Measurements from ENCODE around the gene TMEM8B. TPM values are rescaled to one million over a fixed set of nuclear protein-coding genes. Genes with fewer than 3 reads are reported as not detected.
A peak's percentile ranks its signal among the peaks of the same experiment; 100 is the strongest.

Gene TMEM8B
- total RNA-seq, 1 experiment from 2014 or later: 2.4 TPM

DNA sequence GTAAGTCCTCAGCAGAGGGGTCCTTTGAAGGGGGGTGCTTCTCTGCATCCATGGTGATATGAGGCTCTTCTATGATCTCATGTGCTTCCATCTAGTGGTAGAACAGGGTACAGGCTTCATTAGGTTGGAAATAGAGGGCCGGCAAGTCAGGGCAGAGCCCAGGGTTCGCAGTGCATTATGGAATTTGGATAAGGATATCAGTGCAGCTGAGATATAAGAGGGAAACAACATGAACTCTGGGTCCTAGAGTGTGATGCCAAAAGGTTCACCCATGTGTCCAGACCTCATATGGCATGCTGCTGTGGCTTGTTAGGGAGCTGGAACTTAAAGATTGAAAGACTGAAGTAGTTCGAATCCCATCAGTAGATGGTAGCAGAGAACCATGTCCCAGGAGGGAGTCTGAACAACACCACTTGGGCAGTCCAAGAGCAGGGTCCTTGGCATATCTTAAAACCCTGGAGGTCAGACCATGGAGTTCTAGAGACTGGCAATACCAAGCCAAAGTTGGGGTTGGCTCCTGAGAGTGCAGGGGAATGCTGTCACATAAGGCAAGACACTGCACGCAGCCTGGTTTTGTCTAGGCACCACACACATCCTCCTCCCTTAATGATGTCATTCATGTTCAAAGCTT, 2.8 kb upstream of the TMEM8B start:
- DNase-seq (peak; percentile 64), ATAC-seq (peak; percentile 45)
- Histone ChIP-seq H3K9me3 (ENCODE audit: low read length) (no peaks in the 10 kb centered on the region), H3K79me2 (ENCODE audit: low read length) (no peaks in the 10 kb centered on the region), H3F3A (ENCODE audit: low read length, unreplicated experiment) (no peaks in the 10 kb centered on the region), H3K27me3 (ENCODE audit: low read length) (no peaks in the 10 kb centered on the region), H3K4me3 (ENCODE audit: low read length) (no peak overlapping the region), H2AFZ (ENCODE audit: low read length) (no peak overlapping the region), H3K36me3 (ENCODE audit: low read depth, low read length) (no peaks in the 10 kb centered on the region), H3K9me2 (replicated peaks; ENCODE audit: low read length) (no peaks in the 10 kb centered on the region), H3K4me1 (ENCODE audit: insufficient read depth, low read length) (peaks cover 8% of the 10 kb centered on the region; the same call in 1 of the 2 replicates), H3K4me2 (ENCODE audit: low read length) (peak overlapping the region; percentile 50; the same call in 1 of the 2 replicates), H4K20me1 (ENCODE audit: low read length) (no peaks in the 10 kb centered on the region), H3K9ac (ENCODE audit: low read length) (no peak overlapping the region), H3K27ac (ENCODE audit: low read length) (no peak overlapping the region)
- BruUV-seq (replicated peaks): no TSS peak
- CTCF ChIA-PET: interaction anchor here (0.6 to 1.8 kb wide), 6 partner anchors 12 to 98 kb away, joined by 3 to 41 read pairs (median 6); partner anchors contain the start of gene HINT2
- TF ChIP-seq EZH2phosphoT487 (IDR thresholded peaks at IDR 0.05; ENCODE audit: borderline replicate concordance, low read length): no peak
- TF ChIP-seq, protein P1, sequence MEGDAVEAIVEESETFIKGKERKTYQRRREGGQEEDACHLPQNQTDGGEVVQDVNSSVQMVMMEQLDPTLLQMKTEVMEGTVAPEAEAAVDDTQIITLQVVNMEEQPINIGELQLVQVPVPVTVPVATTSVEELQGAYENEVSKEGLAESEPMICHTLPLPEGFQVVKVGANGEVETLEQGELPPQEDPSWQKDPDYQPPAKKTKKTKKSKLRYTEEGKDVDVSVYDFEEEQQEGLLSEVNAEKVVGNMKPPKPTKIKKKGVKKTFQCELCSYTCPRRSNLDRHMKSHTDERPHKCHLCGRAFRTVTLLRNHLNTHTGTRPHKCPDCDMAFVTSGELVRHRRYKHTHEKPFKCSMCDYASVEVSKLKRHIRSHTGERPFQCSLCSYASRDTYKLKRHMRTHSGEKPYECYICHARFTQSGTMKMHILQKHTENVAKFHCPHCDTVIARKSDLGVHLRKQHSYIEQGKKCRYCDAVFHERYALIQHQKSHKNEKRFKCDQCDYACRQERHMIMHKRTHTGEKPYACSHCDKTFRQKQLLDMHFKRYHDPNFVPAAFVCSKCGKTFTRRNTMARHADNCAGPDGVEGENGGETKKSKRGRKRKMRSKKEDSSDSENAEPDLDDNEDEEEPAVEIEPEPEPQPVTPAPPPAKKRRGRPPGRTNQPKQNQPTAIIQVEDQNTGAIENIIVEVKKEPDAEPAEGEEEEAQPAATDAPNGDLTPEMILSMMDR (conservative IDR thresholded peaks at IDR 0.05; ENCODE audit: low read depth, low read length): peak; percentile 81
- no peak for TF ChIP-seq EZH2 (IDR thresholded peaks at IDR 0.05; ENCODE audit: low read length, unreplicated experiment)
- POLR2A ChIA-PET (ENCODE audit: unreplicated experiment): no interaction called here
- intact Hi-C loops (cut with micrococcal nuclease): loop anchor here (1.0 to 10.0 kb wide), 3 partner anchors 36 to 56 kb away; no protein-coding TSS in a partner anchor

DNA sequence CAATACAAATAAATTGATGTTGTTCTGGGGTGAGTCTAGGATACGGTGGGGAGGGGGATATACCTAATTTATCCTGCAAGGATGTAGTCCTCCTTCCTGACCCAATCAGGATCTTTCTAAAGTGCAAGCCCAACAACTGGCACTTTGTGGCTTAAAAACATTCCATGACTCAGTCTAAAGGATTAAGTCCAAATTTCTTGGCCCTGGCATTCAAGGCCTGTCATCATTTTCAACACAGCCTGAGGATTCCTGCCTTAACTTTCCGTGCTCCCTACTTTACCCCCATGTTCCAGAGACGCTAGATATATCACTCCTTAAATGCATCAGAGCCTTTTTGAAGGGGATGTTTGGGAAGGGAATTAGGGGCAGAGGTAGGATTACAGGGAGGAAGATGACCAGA, 1.5 kb upstream of the TMEM8B start:
- H3K9me3 ChIP-seq (ENCODE audit: low read length): no peaks in the 10 kb centered on the region
- H3K27ac ChIP-seq (ENCODE audit: low read length): no peak overlapping the region
- H3K9ac ChIP-seq (ENCODE audit: low read length): no peak overlapping the region
- H3K9me2 ChIP-seq (replicated peaks; ENCODE audit: low read length): no peaks in the 10 kb centered on the region
- no peaks in the 10 kb centered on the region for H4K20me1 ChIP-seq (ENCODE audit: low read length)
- TF ChIP-seq, protein P1 (conservative IDR thresholded peaks at IDR 0.05; ENCODE audit: low read depth, low read length): no peak
- TF ChIP-seq EZH2phosphoT487 (IDR thresholded peaks at IDR 0.05; ENCODE audit: borderline replicate concordance, low read length) (no peak), EZH2 (IDR thresholded peaks at IDR 0.05; ENCODE audit: low read length, unreplicated experiment) (no peak)
- H3K4me2 ChIP-seq (ENCODE audit: low read length): no peak overlapping the region
- DNase-seq (peak; percentile 12), ATAC-seq (no peak)
- peaks cover 11% of the 10 kb centered on the region for H3K4me1 ChIP-seq (ENCODE audit: insufficient read depth, low read length)
- intact Hi-C loops (cut with micrococcal nuclease): loop anchor here (10.0 kb wide), 1 partner anchor 53 kb away; no protein-coding TSS in a partner anchor
- H3K36me3 ChIP-seq (ENCODE audit: low read depth, low read length): no peaks in the 10 kb centered on the region
- H3K79me2 ChIP-seq (ENCODE audit: low read length): no peaks in the 10 kb centered on the region
- no peak overlapping the region for H2AFZ ChIP-seq (ENCODE audit: low read length)
- H3F3A ChIP-seq (ENCODE audit: low read length, unreplicated experiment): no peaks in the 10 kb centered on the region
- POLR2A ChIA-PET (ENCODE audit: unreplicated experiment): no interaction called here
- no TSS peak for BruUV-seq (replicated peaks)
- H3K27me3 ChIP-seq (ENCODE audit: low read length): no peaks in the 10 kb centered on the region
- no peak overlapping the region for H3K4me3 ChIP-seq (ENCODE audit: low read length)
- CTCF ChIA-PET: interaction anchor here (0.7 to 1.8 kb wide), 2 partner anchors 38 to 88 kb away, joined by 6 to 41 read pairs; no protein-coding TSS in a partner anchor

DNA sequence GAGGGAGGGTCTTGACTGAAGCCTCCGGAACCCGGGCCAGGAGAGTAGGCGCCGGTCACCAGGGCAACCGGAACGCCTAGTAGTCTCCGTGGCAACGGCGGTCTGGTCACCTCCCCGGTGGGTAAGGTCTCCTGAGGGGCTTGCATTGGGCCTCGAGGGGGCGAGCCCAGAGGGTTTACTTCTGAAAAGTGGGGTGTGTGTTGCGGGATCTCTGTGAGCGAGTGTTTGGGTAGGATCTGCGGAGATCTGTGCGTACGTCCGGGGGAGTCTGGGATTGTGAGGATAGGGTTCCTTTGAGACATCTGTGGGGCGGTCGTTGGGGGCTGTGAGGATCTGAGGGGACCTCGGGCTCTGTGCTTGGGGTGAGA, 328 bp upstream of the TMEM8B start, which contains the start of gene FAM221B:
TSS of gene FAM221B (minus strand) at position 17 of the 368 bp plus-strand sequence. CDS start 2,571 bp downstream, outside the sequence.
- H3F3A ChIP-seq (ENCODE audit: low read length, unreplicated experiment): no peaks in the 10 kb centered on the region
- peaks cover 23% of the 10 kb centered on the region for H3K4me1 ChIP-seq (ENCODE audit: insufficient read depth, low read length)
- ChIA-PET CTCF (interaction anchor here (0.6 kb wide), 1 partner anchor 54 kb away, joined by 5 read pairs; no protein-coding TSS in a partner anchor), POLR2A (ENCODE audit: unreplicated experiment) (interaction anchor here (0.7 kb wide), 1 partner anchor 236 kb away, joined by 3 read pairs; no protein-coding TSS in a partner anchor)
- DNase-seq: no peak
- peak within 1 kb of the TSS; percentile 97 for H2AFZ ChIP-seq (ENCODE audit: low read length)
- H3K27ac ChIP-seq (ENCODE audit: low read length): no peak within 1 kb of the TSS
- H3K9me2 ChIP-seq (replicated peaks; ENCODE audit: low read length): no peaks in the 10 kb centered on the region
- H4K20me1 ChIP-seq (ENCODE audit: low read length): no peaks in the 10 kb centered on the region
- BruUV-seq (replicated peaks): no TSS peak
- no peaks in the 10 kb centered on the region for H3K36me3 ChIP-seq (ENCODE audit: low read depth, low read length)
- peak within 1 kb of the TSS; percentile 62 for H3K9ac ChIP-seq (ENCODE audit: low read length)
- H3K9me3 ChIP-seq (ENCODE audit: low read length): no peaks in the 10 kb centered on the region
- ATAC-seq: no peak
- intact Hi-C loops (cut with micrococcal nuclease): loop anchor here (10.0 kb wide), 1 partner anchor 54 kb away; no protein-coding TSS in a partner anchor
- H3K4me3 ChIP-seq (ENCODE audit: low read length): peak within 1 kb of the TSS; percentile 86
- H3K4me2 ChIP-seq (ENCODE audit: low read length): peak within 1 kb of the TSS; percentile 96
- no peaks in the 10 kb centered on the region for H3K79me2 ChIP-seq (ENCODE audit: low read length)
- H3K27me3 ChIP-seq (ENCODE audit: low read length): no peaks in the 10 kb centered on the region
- TF ChIP-seq, protein P1 (conservative IDR thresholded peaks at IDR 0.05; ENCODE audit: low read depth, low read length): no peak
- TF ChIP-seq EZH2phosphoT487 (IDR thresholded peaks at IDR 0.05; ENCODE audit: borderline replicate concordance, low read length): no peak
- TF ChIP-seq EZH2 (IDR thresholded peaks at IDR 0.05; ENCODE audit: low read length, unreplicated experiment): no peak

All from PC-3 (cell line).